ENCODE data around the gene CRTC3.
A peak's percentile ranks its signal among the peaks of the same experiment; 100 is the strongest.
"Not testable (repeated sequence)": the region's sequence is repeated elsewhere in the genome, so short reads cannot be mapped to it uniquely, and the experiment has no call there.

The CRTC3 gene

GRCh38 chr15:90523373-90523772 lies 6.3 kb upstream of the CRTC3 start:
- DNase-seq (ENCODE audit: low read depth), result no peak

GRCh38 chr15:90524018-90524803 lies 5.5 kb upstream of the CRTC3 start:
- not testable (repeated sequence) for DNase-seq (ENCODE audit: low read depth)

GRCh38 chr15:90529011-90529370 lies 732 bp upstream of the CRTC3 start:
- DNase-seq (ENCODE audit: low read depth), result no peak

- no peak for DNase-seq (ENCODE audit: low read depth)
Observed at GRCh38 chr15:90530250-90531051, 728 bp downstream of the CRTC3 start.

- DNase-seq (ENCODE audit: low read depth), result no peak
Observed at GRCh38 chr15:90531147-90531546, 1.4 kb downstream of the CRTC3 start.

GRCh38 chr15:90535254-90535653 lies 5.5 kb downstream of the CRTC3 start:
- no peak for DNase-seq (ENCODE audit: low read depth)

- no peak for DNase-seq (ENCODE audit: low read depth)
Observed at GRCh38 chr15:90539789-90540188, 10.1 kb downstream of the CRTC3 start.

- no peak for DNase-seq (ENCODE audit: low read depth)
Observed at GRCh38 chr15:90540768-90541167, 11.0 kb downstream of the CRTC3 start.

GRCh38 chr15:90545095-90545494 lies 15.4 kb downstream of the CRTC3 start:
- no peak for DNase-seq (ENCODE audit: low read depth)

- DNase-seq (ENCODE audit: low read depth), result no peak
Observed at GRCh38 chr15:90547540-90547939, 17.8 kb downstream of the CRTC3 start.

GRCh38 chr15:90550919-90551318 lies 21.2 kb downstream of the CRTC3 start:
- DNase-seq (ENCODE audit: low read depth), result no peak

- DNase-seq (ENCODE audit: low read depth), result peak; percentile 88
Observed at GRCh38 chr15:90552162-90552928, 22.6 kb downstream of the CRTC3 start.

GRCh38 chr15:90552929-90553211 lies 23.1 kb downstream of the CRTC3 start:
- DNase-seq (ENCODE audit: low read depth), result no peak

- peak; percentile 57 for DNase-seq (ENCODE audit: low read depth)
Observed at GRCh38 chr15:90553248-90553745, 23.6 kb downstream of the CRTC3 start.

- DNase-seq (ENCODE audit: low read depth), result no peak
Observed at GRCh38 chr15:90557186-90558084, 27.7 kb downstream of the CRTC3 start.

GRCh38 chr15:90558171-90558573 lies 28.4 kb downstream of the CRTC3 start:
- no peak for DNase-seq (ENCODE audit: low read depth)

GRCh38 chr15:90559119-90559518 lies 29.4 kb downstream of the CRTC3 start:
- DNase-seq (ENCODE audit: low read depth), result no peak

- peak; percentile 82 for DNase-seq (ENCODE audit: low read depth)
Observed at GRCh38 chr15:90560229-90560776, 30.6 kb downstream of the CRTC3 start.

- no peak for DNase-seq (ENCODE audit: low read depth)
Observed at GRCh38 chr15:90561344-90562244, 31.9 kb downstream of the CRTC3 start.

- DNase-seq (ENCODE audit: low read depth), result no peak
Observed at GRCh38 chr15:90562669-90563068, 32.9 kb downstream of the CRTC3 start.

Data from HS-27A (cell line).